ENCODE data around the gene PARVA.
A peak's percentile ranks its signal among the peaks of the same experiment; 100 is the strongest.

PARVA gene

GRCh38 chr11:12404436-12404835 lies 27.1 kb downstream of the PARVA start:
- DNase-seq: no peak

- DNase-seq: no peak
These were observed 30.9 kb downstream of the PARVA start for GRCh38 chr11:12408156-12408770.

GRCh38 chr11:12409621-12410005 lies 32.2 kb downstream of the PARVA start:
- DNase-seq: no peak

- peak; percentile 14 for DNase-seq
These were observed 32.8 kb downstream of the PARVA start for GRCh38 chr11:12410006-12410728.

GRCh38 chr11:12411393-12411792 lies 34.0 kb downstream of the PARVA start:
- DNase-seq: no peak

GRCh38 chr11:12411806-12412727 lies 34.7 kb downstream of the PARVA start:
- DNase-seq: peak; percentile 64

GRCh38 chr11:12413141-12414052 lies 36.0 kb downstream of the PARVA start:
- DNase-seq: no peak

GRCh38 chr11:12414611-12415010 lies 37.2 kb downstream of the PARVA start:
- no peak for DNase-seq

GRCh38 chr11:12415342-12415966 lies 38.1 kb downstream of the PARVA start:
- no peak for DNase-seq

GRCh38 chr11:12416552-12416951 lies 39.2 kb downstream of the PARVA start:
- no peak for DNase-seq

GRCh38 chr11:12417691-12418611 lies 40.6 kb downstream of the PARVA start:
- no peak for DNase-seq

- no peak for DNase-seq
These were observed 42.7 kb downstream of the PARVA start for GRCh38 chr11:12420040-12420439.

GRCh38 chr11:12420706-12421105 lies 43.3 kb downstream of the PARVA start:
- no peak for DNase-seq

GRCh38 chr11:12421386-12421785 lies 44.0 kb downstream of the PARVA start:
- no peak for DNase-seq

GRCh38 chr11:12426176-12426575 lies 48.8 kb downstream of the PARVA start:
- no peak for DNase-seq

GRCh38 chr11:12429155-12429554 lies 51.8 kb downstream of the PARVA start:
- no peak for DNase-seq

GRCh38 chr11:12430351-12430750 lies 53.0 kb downstream of the PARVA start:
- DNase-seq: no peak

- no peak for DNase-seq
These were observed 53.7 kb downstream of the PARVA start for GRCh38 chr11:12430954-12431595.

GRCh38 chr11:12432507-12432906 lies 55.1 kb downstream of the PARVA start:
- no peak for DNase-seq

GRCh38 chr11:12433121-12433520 lies 55.8 kb downstream of the PARVA start:
- no peak for DNase-seq

All from DMS53 (cell line).